Measurements from ENCODE around the gene MPPED1. TPM values are rescaled to one million over a fixed set of nuclear protein-coding genes. Genes with fewer than 3 reads are reported as not detected.

The MPPED1 gene
- total and polyA plus RNA-seq, 2 donors (not counting 1 experiment from before 2014, with no cell fraction given) = 0.13 TPM; not detected in 1

DNA sequence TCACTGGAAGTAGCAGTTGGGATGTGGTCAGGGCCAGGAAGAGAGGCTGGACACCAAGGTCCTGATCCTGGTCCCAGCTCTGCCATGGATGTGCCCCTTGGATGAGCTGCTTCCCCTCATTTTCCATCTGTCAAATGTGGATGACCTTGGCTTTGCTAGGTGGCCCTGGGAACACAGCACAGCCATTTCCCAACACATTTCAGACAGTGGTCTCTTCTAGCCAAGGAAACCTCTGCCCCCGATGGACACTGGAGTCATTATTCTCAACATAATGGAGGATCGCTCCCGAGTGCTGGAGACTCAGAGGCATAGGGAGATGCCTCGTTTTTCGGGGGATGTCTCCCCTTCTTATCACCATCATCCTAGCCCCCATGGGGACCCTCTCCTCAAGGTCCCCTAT lies 13.6 kb upstream of the MPPED1 start:
- intact Hi-C loops (cut with micrococcal nuclease) = no loop called here
- H3K9me3 Mint-ChIP-seq (ENCODE audit: insufficient read depth) = peaks cover 2% of the 10 kb centered on the region
- Histone ChIP-seq H3K4me2 (replicated peaks; ENCODE audit: low read depth, low read length, poor library complexity, severe bottlenecking) (no peak overlapping the region), H3K36me3 (replicated peaks in 1 of 2; ENCODE audit: control extremely low read depth in 1 of 2, control insufficient read depth in 1 of 2, extremely low read depth in 1 of 2, insufficient read depth in 2 of 2, low read length in 1 of 2) (no peaks in the 10 kb centered on the region), H3K27me3 (replicated peaks in 1 of 4; ENCODE audit: control extremely low read depth in 1 of 4, control insufficient read depth in 3 of 4, insufficient read depth in 4 of 4, low read length in 3 of 4) (no peaks in the 10 kb centered on the region), H3K79me2 (ENCODE audit: control insufficient read depth, insufficient read depth, low read length) (no peaks in the 10 kb centered on the region), H3K9me3 (ENCODE audit: control extremely low read depth in 1 of 3, control insufficient read depth in 2 of 3, insufficient read depth in 1 of 3, low read length in 2 of 3) (peaks cover 0 to 16% (median 0%) of the 10 kb centered on the region in 3 donors), H3K9ac (ENCODE audit: low read length) (no peak overlapping the region), H4K20me1 (ENCODE audit: control insufficient read depth, insufficient read depth, low read length, poor library complexity, severe bottlenecking) (no peaks in the 10 kb centered on the region), H3K4me3 (ENCODE audit: control extremely low read depth in 1 of 5, extremely low read depth in 1 of 5, insufficient read depth in 1 of 5, low read depth in 2 of 5, low read length in 4 of 5) (no peak overlapping the region), H3K4me1 (ENCODE audit: control insufficient read depth in 2 of 2, insufficient read depth in 2 of 2, low read length in 2 of 2) (no peaks in the 10 kb centered on the region), H3K27ac (ENCODE audit: low read length in 2 of 2) (no peak overlapping the region), H2AFZ (ENCODE audit: insufficient read depth, low read depth, low read length, poor library complexity, severe bottlenecking) (no peak overlapping the region)
- H3K27ac Mint-ChIP-seq = no peak overlapping the region
- TF ChIP-seq, protein P1, sequence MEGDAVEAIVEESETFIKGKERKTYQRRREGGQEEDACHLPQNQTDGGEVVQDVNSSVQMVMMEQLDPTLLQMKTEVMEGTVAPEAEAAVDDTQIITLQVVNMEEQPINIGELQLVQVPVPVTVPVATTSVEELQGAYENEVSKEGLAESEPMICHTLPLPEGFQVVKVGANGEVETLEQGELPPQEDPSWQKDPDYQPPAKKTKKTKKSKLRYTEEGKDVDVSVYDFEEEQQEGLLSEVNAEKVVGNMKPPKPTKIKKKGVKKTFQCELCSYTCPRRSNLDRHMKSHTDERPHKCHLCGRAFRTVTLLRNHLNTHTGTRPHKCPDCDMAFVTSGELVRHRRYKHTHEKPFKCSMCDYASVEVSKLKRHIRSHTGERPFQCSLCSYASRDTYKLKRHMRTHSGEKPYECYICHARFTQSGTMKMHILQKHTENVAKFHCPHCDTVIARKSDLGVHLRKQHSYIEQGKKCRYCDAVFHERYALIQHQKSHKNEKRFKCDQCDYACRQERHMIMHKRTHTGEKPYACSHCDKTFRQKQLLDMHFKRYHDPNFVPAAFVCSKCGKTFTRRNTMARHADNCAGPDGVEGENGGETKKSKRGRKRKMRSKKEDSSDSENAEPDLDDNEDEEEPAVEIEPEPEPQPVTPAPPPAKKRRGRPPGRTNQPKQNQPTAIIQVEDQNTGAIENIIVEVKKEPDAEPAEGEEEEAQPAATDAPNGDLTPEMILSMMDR (IDR thresholded peaks at IDR 0.05) = no peak
- TF ChIP-seq EZH2 (IDR thresholded peaks at IDR 0.05; ENCODE audit: borderline replicate concordance, insufficient read depth, low read depth, low read length, poor library complexity, severe bottlenecking) = no peak
- POLR2A ChIA-PET = no interaction called here
- H3K27me3 Mint-ChIP-seq = peaks cover 21% of the 10 kb centered on the region
- H3K4me3 Mint-ChIP-seq = no peak overlapping the region
- no peaks in the 10 kb centered on the region for H3K4me1 Mint-ChIP-seq
- DNase-seq (no peak), ATAC-seq (ENCODE audit: low read depth) (no peak)
- WGBS (ENCODE audit: insufficient coverage) = 87% methylated on average over 5 of the region's 5 CpGs
- CTCF ChIA-PET = interaction anchor here (1.2 kb wide), 1 partner anchor 15 kb away, joined by 3 read pairs; no protein-coding TSS in a partner anchor

DNA sequence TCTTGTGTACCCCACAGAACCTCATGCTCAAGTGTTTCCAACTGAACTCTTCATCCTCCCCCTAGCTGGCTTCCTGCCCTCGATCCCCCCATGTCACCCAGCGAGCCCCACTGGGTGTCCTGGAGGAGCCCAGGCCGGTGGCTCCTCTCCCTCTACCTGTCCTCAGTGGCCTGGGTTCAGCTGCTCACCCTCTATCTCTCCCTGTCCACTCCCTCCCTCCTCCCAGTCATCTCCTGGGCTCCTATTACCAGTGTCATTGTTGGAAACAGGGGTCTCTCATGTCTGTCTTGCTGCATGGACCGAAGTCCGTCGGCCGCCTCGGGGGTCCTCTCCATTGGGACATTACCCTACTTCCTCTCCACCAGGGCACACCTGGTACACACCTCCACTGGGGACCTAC lies 12.9 kb upstream of the MPPED1 start:
- Mint-ChIP-seq H3K27ac (no peak overlapping the region), H3K9me3 (ENCODE audit: insufficient read depth) (peaks cover 2% of the 10 kb centered on the region), H3K4me1 (no peaks in the 10 kb centered on the region), H3K27me3 (peaks cover 21% of the 10 kb centered on the region), H3K4me3 (no peak overlapping the region)
- CTCF ChIA-PET = interaction anchor here (1.2 kb wide), 1 partner anchor 15 kb away, joined by 3 read pairs; no protein-coding TSS in a partner anchor
- Histone ChIP-seq H3K79me2 (ENCODE audit: control insufficient read depth, insufficient read depth, low read length) (no peaks in the 10 kb centered on the region), H3K27ac (ENCODE audit: low read length in 2 of 2) (no peak overlapping the region), H3K9ac (ENCODE audit: low read length) (no peak overlapping the region), H3K4me3 (ENCODE audit: control extremely low read depth in 1 of 5, extremely low read depth in 1 of 5, insufficient read depth in 1 of 5, low read depth in 2 of 5, low read length in 4 of 5) (no peak overlapping the region), H3K9me3 (ENCODE audit: control extremely low read depth in 1 of 3, control insufficient read depth in 2 of 3, insufficient read depth in 1 of 3, low read length in 2 of 3) (peaks cover 0 to 16% (median 0%) of the 10 kb centered on the region in 3 donors), H3K27me3 (replicated peaks in 1 of 4; ENCODE audit: control extremely low read depth in 1 of 4, control insufficient read depth in 3 of 4, insufficient read depth in 4 of 4, low read length in 3 of 4) (no peaks in the 10 kb centered on the region), H4K20me1 (ENCODE audit: control insufficient read depth, insufficient read depth, low read length, poor library complexity, severe bottlenecking) (no peaks in the 10 kb centered on the region), H3K4me1 (ENCODE audit: control insufficient read depth in 2 of 2, insufficient read depth in 2 of 2, low read length in 2 of 2) (no peaks in the 10 kb centered on the region), H3K4me2 (replicated peaks; ENCODE audit: low read depth, low read length, poor library complexity, severe bottlenecking) (no peak overlapping the region), H2AFZ (ENCODE audit: insufficient read depth, low read depth, low read length, poor library complexity, severe bottlenecking) (no peak overlapping the region), H3K36me3 (replicated peaks in 1 of 2; ENCODE audit: control extremely low read depth in 1 of 2, control insufficient read depth in 1 of 2, extremely low read depth in 1 of 2, insufficient read depth in 2 of 2, low read length in 1 of 2) (no peaks in the 10 kb centered on the region)
- ATAC-seq (ENCODE audit: low read depth) (no peak), DNase-seq (no peak)
- 91% methylated on average over 8 of the region's 8 CpGs for WGBS (ENCODE audit: insufficient coverage)
- POLR2A ChIA-PET = no interaction called here
- no peak for TF ChIP-seq EZH2 (IDR thresholded peaks at IDR 0.05; ENCODE audit: borderline replicate concordance, insufficient read depth, low read depth, low read length, poor library complexity, severe bottlenecking)
- TF ChIP-seq, protein P1 (IDR thresholded peaks at IDR 0.05) = no peak
- intact Hi-C loops (cut with micrococcal nuclease) = no loop called here

Measured in B cell (primary cell).